ENCODE results near the gene KPNA4. TPM values are rescaled to one million over a fixed set of nuclear protein-coding genes. Genes with fewer than 3 reads are reported as not detected.
A peak's percentile ranks its signal among the peaks of the same experiment; 100 is the strongest.
"Not testable (repeated sequence)": the region's sequence is repeated elsewhere in the genome, so short reads cannot be mapped to it uniquely, and the experiment has no call there.

KPNA4 gene
- total RNA-seq, 2 donors from 2014 or later: 41.6 to 60.6 TPM

GRCh38 chr3:160455846-160456245 lies 109.5 kb downstream of the KPNA4 start:
- no peaks in the 10 kb centered on the region for H3K36me3 ChIP-seq
- no peaks in the 10 kb centered on the region for H3K27me3 ChIP-seq
- no peaks in the 10 kb centered on the region for H3K9me3 ChIP-seq
- no peak overlapping the region for H3K4me3 ChIP-seq
- no peak overlapping the region for H3K9ac ChIP-seq (ENCODE audit: low read depth in 2 of 2, low read length in 2 of 2)
- no peaks in the 10 kb centered on the region for H3K4me1 ChIP-seq
- TF ChIP-seq, protein P1, sequence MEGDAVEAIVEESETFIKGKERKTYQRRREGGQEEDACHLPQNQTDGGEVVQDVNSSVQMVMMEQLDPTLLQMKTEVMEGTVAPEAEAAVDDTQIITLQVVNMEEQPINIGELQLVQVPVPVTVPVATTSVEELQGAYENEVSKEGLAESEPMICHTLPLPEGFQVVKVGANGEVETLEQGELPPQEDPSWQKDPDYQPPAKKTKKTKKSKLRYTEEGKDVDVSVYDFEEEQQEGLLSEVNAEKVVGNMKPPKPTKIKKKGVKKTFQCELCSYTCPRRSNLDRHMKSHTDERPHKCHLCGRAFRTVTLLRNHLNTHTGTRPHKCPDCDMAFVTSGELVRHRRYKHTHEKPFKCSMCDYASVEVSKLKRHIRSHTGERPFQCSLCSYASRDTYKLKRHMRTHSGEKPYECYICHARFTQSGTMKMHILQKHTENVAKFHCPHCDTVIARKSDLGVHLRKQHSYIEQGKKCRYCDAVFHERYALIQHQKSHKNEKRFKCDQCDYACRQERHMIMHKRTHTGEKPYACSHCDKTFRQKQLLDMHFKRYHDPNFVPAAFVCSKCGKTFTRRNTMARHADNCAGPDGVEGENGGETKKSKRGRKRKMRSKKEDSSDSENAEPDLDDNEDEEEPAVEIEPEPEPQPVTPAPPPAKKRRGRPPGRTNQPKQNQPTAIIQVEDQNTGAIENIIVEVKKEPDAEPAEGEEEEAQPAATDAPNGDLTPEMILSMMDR (IDR thresholded peaks at IDR 0.05): no peak
- intact Hi-C loops (cut with DNase I): no loop called here
- H3K27ac ChIP-seq: no peak overlapping the region
- DNase-seq: no peak

- intact Hi-C loops (cut with DNase I): no loop called here
- Histone ChIP-seq H3K27ac (no peak overlapping the region), H3K9me3 (no peaks in the 10 kb centered on the region), H3K9ac (ENCODE audit: low read depth in 2 of 2, low read length in 2 of 2) (no peak overlapping the region), H3K4me3 (no peak overlapping the region), H3K36me3 (no peaks in the 10 kb centered on the region), H3K27me3 (no peaks in the 10 kb centered on the region), H3K4me1 (no peaks in the 10 kb centered on the region)
- TF ChIP-seq, protein P1 (IDR thresholded peaks at IDR 0.05): no peak
- no peak for DNase-seq
These were observed 110.4 kb downstream of the KPNA4 start for GRCh38 chr3:160454995-160455394.

DNA sequence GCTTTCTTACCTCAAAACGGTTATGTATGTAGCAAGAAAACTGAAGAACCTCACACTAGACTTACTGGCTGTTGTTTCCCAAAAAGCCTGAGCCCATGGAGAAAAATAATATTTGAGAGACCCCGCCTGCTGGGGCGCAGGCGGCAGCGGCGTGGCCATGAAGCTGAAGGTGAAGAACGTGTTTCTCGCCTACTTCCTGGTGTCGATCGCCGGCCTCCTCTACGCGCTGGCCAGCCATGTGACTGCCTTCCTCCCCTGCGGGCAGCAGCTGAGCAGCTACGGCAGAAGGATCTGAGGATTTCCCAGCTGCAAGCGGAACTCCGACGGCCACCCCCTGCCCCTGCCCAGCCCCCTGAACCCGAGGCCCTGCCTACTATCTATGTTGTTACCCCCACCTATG lies 113.1 kb downstream of the KPNA4 start:
- H3K27me3 ChIP-seq; H3K4me3 ChIP-seq; H3K36me3 ChIP-seq; H3K27ac ChIP-seq; intact Hi-C loops (cut with DNase I); DNase-seq; H3K9ac ChIP-seq (ENCODE audit: low read depth in 2 of 2, low read length in 2 of 2); H3K4me1 ChIP-seq; H3K9me3 ChIP-seq: not testable (repeated sequence)

GRCh38 chr3:160451602-160452001 lies 113.8 kb downstream of the KPNA4 start:
- no peak for DNase-seq
- intact Hi-C loops (cut with DNase I): no loop called here
- no peak overlapping the region for H3K27ac ChIP-seq

GRCh38 chr3:160450846-160451245 lies 114.5 kb downstream of the KPNA4 start:
- no peak overlapping the region for H3K4me3 ChIP-seq
- TF ChIP-seq, protein P1 (IDR thresholded peaks at IDR 0.05): no peak
- H3K9ac ChIP-seq (ENCODE audit: low read depth in 2 of 2, low read length in 2 of 2): no peak overlapping the region
- H3K36me3 ChIP-seq: no peaks in the 10 kb centered on the region
- no peaks in the 10 kb centered on the region for H3K9me3 ChIP-seq
- no peak for DNase-seq
- H3K27ac ChIP-seq: no peak overlapping the region
- intact Hi-C loops (cut with DNase I): no loop called here
- no peaks in the 10 kb centered on the region for H3K27me3 ChIP-seq
- no peaks in the 10 kb centered on the region for H3K4me1 ChIP-seq

More at GRCh38 chr3:160451602-160452001, 113.8 kb downstream of the KPNA4 start:
- H3K9ac ChIP-seq (ENCODE audit: low read depth in 2 of 2, low read length in 2 of 2): no peak overlapping the region
- H3K9me3 ChIP-seq: no peaks in the 10 kb centered on the region
- TF ChIP-seq, protein P1 (IDR thresholded peaks at IDR 0.05): no peak
- no peaks in the 10 kb centered on the region for H3K36me3 ChIP-seq
- H3K4me1 ChIP-seq: no peaks in the 10 kb centered on the region
- no peak overlapping the region for H3K4me3 ChIP-seq
- H3K27me3 ChIP-seq: no peaks in the 10 kb centered on the region

DNA sequence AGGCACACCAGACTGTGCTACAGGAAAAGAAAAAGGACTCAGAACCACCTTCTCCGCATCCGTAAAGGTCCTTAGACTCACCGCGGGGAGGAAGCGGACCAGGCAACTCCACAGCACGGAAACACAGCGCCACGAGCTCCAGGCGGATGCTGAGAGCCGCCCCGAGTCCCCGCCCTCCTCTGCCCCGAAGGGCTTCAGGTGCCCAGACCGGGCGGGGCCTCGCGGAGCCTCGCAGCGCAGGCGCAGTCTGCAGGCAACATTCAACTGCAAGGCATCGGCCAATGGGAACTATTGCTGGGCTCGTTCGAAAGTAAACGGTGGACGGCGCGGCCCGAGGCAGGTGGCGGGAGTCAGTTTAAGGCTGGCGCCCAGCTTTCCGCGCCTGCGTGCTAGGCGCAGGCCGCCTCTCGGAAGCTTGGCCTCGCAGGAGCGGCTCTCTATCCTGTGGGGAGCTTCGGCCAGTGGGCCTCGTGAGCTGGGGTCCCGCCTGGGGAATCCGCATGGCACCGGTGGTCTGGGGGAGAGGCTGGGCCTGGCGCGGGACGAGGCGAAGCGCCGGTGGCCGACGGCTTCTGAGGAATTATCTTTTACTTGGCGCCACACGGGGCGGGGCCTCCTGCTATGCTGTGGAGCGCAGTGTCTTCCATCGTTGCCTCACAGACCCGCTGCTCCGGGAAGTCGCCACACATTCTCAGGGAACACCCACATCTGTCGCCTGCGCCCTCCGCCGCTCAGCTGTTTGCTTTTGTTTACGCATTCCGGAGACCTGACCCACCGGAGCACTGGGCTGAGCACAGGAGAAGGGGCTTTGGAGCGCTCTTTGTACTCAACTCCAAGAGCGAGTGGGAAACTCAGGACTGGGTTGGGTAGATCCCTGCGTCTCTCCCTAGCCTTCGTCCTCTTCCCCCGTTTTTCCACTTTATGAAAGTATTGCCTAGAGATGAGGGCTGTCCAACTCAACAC lies 115.5 kb downstream of the KPNA4 start, which contains the start of gene TRIM59:
TSS of gene TRIM59 (minus strand) at position 151 of the 963 bp plus-strand sequence. CDS start 10,603 bp downstream, outside the sequence.
- peak within 1 kb of the TSS; percentile 89 for H3K27ac ChIP-seq
- peak within 1 kb of the TSS; percentile 59 for H3K4me3 ChIP-seq
- TF ChIP-seq, protein P1 (IDR thresholded peaks at IDR 0.05): no peak
- DNase-seq: peak; percentile 95
- no peaks in the 10 kb centered on the region for H3K9me3 ChIP-seq
- H3K27me3 ChIP-seq: no peaks in the 10 kb centered on the region
- H3K9ac ChIP-seq (ENCODE audit: low read depth in 2 of 2, low read length in 2 of 2): peak within 1 kb of the TSS; percentile 66 to 84
- H3K36me3 ChIP-seq: no peaks in the 10 kb centered on the region
- no peaks in the 10 kb centered on the region for H3K4me1 ChIP-seq
- intact Hi-C loops (cut with DNase I): no loop called here
